ENCODE data around the gene GSK3A.

Gene GSK3A

DNA sequence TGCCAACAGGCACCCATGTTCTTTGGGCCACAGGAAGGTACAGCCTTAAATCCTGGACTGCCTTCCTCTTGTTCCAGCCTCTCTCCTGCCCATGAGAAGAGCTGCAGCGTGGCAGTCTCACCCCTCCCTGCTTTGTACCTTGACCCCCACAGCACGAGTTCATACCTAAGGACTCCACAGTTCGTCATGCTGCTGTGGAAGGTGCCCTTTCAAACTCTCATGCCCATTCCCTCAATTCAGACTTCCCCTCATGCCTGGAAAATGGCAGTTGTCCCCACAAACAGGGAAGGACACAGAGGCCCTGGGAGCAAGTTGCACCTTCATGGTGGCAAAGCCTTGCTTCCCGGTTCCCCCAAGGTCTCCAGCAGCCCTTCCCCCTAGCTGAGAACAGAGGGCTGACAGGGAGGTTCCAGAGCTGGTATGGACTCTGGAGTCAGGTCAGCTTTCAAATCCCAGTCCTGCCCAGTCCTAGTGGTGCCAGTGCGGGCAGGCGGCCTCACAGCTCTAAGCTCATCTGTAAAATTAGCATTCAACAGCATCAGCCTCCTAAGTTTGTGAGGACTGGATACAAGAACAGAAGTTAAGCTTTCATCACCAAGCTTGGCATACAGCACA, 8.6 kb downstream of the GSK3A start:
- intact Hi-C loops (cut with DNase I) = no loop called here
- peak in 2 of 10 donors; percentile 14 to 35 for DNase-seq

DNA sequence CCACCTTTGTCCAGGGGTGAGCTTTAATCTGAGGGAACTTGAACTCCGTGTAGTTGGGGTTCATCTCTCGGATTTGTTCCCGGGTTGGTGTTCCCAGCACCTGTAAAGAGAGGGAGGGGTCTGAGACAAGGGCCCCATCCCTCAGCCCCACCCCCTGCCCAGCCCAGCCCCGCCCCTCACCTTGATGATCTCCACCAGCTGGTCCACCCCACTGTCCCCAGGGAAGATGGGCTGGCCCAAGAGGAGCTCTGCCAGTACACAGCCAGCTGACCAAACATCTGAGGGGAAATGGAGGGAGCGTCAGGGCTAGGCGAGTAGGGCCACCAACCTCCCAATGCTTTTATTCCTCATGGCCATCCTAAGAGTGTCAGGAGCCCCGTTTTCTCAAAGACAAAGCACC, 9.3 kb downstream of the GSK3A start:
- DNase-seq = peak in 1 of 10 donors; percentile 42
- intact Hi-C loops (cut with DNase I) = no loop called here

DNA sequence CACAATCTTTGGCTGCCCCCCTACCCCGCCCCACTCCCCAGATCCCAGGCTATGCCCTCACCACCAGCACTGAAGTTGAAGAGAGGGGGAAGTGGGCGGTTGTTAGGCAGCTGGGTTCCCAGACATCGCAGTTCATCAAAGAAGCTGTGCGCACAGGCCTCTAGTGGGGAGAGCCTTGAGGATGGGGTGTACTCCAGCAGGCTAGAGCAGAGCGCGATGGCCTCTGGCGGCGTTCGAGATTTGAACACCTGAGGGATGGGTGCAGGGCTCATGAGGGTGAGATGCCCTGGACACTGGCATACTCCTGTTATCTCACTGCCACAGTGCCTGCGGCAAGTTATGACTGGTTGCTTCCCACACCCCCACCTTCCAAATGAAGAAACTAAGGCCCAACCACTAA, 10.0 kb downstream of the GSK3A start:
- intact Hi-C loops (cut with DNase I) = no loop called here
- peak in 2 of 10 donors; percentile 21 to 55 for DNase-seq

DNA sequence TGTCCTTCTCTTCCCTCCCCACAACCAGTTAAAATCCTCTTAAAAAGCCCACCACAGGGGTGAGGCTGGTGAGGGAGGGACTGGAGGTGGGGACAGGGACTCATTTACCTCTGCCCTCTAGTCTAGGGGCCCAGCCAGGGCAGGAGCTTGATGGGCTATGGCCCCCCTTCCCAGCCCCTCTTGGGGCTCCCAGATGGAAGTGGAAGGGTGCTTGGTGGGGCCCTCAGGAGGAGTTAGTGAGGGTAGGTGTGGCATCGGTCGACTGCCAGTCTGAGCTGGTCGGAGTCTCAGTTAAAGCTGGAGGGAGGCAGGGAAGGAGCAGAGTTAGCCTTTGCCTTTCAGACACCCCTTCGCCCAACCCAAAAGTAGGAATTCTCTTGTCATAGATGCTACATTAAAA, 11.8 kb downstream of the GSK3A start:
- peak in 2 of 10 donors; percentile 35 to 52 for DNase-seq
- intact Hi-C loops (cut with DNase I) = no loop called here

DNA sequence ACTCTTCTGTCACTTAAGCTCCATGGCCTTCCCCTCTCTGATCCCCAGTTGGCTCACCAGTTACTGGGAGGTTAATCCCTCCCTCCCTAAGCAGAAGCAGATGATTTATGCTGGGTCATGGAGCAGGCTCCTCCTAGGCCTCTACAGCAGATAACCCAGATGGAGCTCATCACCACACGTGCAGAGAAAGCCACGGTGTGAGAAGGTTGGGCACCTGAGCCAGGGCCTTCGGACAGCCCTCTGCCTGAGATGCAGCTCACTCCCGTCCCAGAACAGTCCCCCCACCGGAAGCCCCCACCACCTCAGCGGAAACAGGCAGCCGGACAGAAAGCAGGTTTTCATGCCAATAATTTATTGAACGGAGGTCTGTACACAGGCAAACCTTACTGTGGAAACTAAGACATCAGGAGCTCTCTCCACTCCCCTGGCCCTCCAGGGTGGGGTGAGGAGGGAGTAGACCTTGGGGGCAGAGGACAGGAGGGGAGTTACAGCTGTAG, 12.5 kb downstream of the GSK3A start:
- peak in 2 of 10 donors; percentile 46 to 53 for DNase-seq
- intact Hi-C loops (cut with DNase I) = no loop called here

DNA sequence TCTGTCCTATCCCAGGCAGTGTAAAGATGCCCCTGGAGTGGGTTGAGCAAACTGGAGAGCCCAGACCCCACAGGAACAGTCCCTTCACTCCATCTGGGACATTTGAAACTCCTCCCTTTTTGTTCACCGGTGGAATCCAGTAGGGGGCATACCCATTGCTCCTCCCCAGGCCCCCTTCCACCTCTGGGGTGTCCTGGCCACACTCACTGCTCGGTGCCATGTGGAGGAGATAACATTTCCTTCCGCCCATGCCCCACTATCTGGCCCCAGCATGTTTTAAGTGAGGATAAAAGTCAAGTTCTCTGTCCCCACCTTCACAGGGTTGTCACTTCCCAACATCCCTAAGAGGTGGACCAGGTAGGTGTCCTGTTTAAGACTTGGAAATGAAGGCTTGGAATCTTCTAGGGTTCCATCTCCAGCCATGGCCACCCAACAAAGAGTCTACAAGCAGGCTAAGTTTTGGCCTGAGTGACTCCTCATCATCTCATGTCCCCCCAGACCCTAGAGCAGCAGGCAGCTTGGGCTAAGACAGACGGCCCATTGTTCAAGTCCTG, 13.0 kb downstream of the GSK3A start:
- DNase-seq = peak in 1 of 10 donors; percentile 3
- intact Hi-C loops (cut with DNase I) = no loop called here

DNA sequence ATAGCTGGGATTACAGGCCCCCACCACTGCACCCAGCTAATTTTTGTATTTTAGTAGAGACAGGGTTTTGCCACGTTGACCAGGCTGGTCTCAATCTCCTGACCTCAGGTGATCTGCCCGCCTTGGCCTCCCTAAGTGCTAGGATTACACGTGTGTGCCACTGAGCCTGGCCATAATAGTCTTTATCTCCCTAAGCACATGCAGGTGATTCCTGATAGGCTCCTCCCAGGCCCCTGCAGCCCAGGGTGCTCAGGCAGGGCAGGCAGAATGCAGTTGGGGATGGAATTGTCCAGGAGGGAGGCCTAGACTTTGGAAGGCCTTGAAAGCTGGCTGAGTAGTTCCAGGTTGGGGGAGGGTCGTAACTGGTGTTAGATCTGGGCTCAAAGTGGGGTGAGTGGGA, 13.8 kb downstream of the GSK3A start:
- intact Hi-C loops (cut with DNase I) = no loop called here
- peak in 2 of 10 donors; percentile 1 to 2 for DNase-seq

DNA sequence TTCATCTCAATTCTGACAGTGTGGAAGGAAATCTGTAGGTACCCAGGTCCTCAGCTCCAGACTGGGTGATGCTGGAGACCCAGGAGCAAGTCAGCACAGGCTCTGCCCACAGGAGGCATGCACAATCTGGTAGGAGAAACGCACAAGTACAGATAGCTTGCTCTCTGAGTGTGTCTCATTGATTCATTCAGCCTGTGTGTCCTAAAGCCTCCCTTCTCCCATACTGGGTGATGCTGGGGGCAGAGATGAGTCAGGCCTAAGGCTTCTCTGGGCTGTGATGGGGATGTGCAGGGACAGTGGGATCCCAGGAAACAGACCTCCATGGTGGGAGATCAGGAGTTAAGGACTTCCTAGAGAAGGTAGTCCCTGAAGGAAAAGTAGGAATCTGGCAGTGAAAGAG, 15.5 kb downstream of the GSK3A start:
- intact Hi-C loops (cut with DNase I) = no loop called here

DNA sequence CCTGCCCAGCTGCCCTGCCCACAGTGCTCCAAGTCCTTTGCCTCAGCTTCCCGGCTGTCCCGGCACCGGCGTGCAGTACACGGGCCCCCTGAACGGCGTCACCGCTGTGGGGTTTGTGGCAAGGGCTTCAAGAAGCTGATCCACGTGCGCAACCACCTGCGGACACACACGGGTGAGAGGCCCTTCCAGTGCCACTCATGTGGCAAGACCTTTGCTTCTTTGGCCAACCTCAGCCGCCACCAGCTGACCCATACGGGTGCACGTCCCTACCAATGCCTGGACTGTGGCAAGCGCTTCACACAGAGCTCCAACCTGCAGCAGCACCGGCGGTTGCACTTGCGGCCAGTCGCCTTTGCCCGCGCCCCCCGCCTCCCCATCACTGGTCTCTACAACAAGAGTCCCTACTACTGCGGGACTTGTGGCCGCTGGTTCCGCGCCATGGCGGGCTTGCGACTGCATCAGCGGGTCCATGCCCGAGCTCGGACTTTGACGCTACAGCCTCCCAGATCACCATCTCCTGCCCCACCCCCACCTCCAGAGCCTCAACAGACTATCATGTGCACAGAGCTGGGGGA, 16.6 kb downstream of the GSK3A start:
- peak in 3 of 10 donors; percentile 56 to 74 (median 73) for DNase-seq
- intact Hi-C loops (cut with DNase I) = no loop called here

More for the DNA sequence above, 15.5 kb downstream of the GSK3A start:
- peak in 2 of 10 donors; percentile 4 to 12 for DNase-seq

DNA sequence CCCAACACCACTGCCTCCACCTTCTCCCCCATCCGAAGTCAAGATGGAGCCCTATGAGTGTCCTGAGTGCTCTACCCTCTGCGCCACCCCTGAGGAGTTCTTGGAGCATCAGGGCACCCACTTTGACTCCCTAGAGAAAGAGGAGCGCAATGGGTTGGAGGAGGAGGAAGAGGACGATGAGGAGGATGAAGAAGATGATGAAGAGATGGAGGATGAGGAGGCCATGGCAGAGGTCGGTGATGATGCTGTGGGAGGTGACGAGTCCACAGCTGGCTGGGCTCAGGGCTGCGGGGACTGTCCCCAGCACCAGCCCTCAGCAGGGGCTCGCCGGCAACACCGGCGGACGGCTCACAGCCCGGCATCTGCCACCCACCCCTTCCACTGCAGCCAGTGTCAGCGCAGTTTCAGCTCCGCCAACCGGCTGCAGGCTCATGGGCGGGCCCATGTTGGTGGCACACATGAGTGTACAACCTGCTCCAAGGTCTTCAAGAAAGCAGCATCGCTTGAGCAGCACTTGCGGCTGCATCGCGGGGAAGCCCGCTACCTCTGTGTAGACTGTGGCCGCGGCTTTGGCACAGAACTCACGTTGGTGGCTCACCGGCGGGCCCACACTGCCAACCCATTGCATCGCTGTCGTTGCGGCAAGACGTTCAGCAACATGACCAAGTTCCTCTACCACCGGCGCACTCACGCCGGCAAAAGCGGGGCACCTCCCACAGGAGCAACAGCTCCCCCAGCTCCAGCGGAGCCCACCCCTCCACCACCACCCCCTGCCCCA, 17.3 kb downstream of the GSK3A start:
- peak in 3 of 10 donors; percentile 64 to 80 (median 76) for DNase-seq
- intact Hi-C loops (cut with DNase I) = no loop called here

DNA sequence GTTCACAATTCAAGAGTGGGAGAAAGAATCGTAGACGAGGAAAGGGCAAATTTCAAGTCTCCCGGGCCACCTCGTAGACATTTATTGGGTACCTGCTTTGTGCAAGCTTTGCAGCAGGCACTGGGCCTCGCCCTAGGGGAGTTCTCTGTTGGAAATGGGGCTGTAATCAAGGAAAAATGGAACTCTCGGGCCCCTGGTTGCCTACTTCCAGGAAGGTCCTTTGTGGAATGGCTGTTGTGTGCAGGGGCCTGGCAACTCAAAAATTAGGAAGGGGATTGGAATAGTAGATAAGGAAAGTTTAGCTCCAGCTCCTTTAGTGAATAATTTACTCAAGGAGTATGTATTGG, 21.7 kb downstream of the GSK3A start:
- DNase-seq = peak in 1 of 10 donors; percentile 59
- intact Hi-C loops (cut with DNase I) = no loop called here

DNA sequence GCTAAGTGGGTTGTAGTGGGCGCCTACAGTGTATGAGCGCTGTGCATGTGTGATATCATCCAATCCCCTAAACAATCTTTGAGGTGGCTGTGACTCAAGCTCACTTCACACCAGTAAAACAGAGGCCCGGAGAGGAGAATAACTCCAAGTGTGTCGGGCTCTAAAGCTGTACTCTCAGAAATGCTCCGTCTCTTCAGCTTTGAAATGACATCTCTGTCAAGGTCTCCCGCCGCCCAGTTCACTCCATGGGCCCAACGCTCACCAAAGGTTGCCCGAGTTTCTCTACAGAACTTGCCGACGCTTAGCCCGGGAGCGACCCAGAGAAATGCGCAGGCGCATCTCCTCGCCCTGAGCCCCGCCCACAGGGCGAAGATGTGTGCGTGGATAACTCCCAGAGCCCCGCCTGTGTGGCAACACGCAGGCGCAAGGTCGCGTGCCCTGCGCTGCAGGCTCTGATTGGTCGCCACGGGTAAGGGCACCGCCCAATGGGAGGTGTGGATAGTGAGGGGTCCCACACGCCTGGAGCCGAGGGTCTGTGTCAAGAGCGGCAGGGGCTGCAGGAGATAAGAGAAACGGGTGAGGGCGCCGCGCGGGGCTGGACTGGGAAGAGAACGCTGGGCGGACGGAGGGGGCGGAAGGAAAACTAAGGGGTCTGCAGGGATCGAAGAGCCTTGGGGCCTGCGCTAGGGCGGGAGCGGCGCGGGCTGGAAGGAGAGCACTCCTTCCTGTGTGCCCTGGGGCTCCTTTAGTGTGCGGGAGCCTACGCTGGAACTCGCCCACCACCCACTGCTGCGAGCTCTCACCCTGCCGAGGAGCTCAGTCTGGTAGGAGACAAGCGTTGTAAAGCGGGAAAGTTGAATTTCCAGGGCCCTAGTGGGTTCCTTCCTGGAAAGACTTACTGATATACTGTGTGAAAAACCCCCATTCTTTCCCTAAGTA, 22.3 kb downstream of the GSK3A start, which contains the start of gene ZNF526:
Gene ZNF526 (plus strand): TSS at position 501 of the 939 bp plus-strand sequence. CDS start 4,092 bp downstream, outside the sequence.
- peak; percentile 95 to 100 (median 97) for DNase-seq
- intact Hi-C loops (cut with DNase I) = no loop called here

DNA sequence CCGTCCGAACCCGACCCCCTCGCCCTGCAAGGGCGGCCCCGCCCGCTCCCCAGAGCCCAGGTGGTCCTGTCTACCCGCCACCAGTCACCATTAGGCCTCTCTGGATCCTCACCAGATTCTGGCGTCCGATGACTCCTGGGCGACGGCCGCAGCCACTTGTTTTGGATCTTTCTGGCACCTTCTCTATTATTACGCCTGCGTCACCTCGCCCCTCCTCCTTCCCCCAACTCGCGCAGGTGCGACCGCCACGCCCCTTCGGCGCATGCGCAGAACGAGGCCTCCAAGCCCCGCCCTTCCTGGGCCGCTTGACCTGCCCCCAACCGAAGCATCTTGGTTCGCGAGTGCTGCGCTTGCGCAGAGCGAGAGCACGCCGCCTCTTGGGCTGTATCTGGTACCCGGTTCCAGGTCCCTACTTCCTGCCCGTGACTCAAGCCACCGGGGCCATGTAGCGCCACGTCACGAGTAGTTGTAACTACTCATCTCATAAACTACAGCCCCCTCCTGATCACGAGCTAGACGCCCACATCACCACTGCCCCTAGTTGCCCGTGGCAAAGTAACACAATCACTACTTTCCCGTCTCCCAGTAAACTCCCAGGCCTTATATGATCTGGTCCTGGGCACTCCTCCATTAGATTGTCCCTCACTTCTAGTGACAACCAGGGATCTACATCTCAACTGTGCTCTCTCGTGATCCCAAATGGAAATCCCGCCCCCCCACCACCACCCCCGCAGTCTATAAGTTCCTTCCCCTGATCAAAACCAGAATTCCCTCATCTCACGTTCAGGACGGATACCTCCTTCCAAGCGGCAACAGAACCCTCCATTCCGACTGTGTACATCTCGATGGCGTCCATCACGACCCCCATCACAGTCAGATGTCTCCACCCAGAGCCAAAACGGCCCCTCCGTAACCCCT, 24.6 kb downstream of the GSK3A start, which contains the start of gene DEDD2:
Gene DEDD2 (minus strand): TSS at position 158 of the 918 bp plus-strand sequence. CDS start 670 bp downstream, outside the sequence.
- intact Hi-C loops (cut with DNase I) = no loop called here
- peak; percentile 94 to 100 (median 97) for DNase-seq

DNA sequence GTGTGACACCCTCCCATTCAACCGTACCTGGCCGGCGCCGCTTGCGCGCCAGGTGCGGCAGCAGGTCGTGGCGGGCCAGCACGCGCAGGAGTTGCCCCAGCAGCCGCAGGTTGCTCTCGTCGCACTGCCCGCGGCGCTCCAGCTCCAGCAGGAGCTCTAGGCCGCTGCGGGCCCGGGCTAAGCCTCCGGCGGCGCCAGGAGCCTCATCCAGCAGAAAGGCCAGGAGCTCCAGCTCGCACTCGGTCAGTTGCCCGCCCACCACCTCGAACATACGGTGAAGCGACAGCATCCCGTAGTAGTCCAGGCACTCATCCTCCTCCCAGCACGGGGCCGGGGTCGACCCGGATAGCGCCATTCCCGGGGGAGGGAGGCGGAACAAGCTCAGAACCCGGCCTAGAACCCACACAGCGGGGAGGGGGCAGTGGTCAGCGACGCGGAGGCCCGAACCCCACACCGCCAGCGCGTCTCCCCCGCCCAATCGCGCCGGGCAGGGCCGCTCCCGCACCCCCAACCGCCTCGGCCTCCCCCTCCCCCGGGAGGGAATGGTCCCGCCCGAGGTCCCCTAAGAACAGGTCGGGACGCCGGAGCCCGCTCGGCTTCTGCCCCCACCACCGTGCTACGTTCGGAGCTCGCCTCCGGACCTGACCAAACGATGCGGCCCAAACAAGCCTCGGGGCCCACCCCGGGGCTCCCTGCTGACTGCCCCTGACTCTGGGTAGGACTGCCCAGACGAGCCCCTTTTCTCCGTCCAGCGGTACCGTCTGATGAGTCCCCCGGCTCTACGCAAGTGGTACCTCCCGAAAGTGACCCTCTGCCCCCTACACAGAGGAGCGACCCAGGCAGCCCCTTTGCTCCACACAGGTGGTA, 25.5 kb downstream of the GSK3A start:
- peak in 9 of 10 donors; percentile 14 to 91 (median 39) for DNase-seq
- intact Hi-C loops (cut with DNase I) = no loop called here

DNA sequence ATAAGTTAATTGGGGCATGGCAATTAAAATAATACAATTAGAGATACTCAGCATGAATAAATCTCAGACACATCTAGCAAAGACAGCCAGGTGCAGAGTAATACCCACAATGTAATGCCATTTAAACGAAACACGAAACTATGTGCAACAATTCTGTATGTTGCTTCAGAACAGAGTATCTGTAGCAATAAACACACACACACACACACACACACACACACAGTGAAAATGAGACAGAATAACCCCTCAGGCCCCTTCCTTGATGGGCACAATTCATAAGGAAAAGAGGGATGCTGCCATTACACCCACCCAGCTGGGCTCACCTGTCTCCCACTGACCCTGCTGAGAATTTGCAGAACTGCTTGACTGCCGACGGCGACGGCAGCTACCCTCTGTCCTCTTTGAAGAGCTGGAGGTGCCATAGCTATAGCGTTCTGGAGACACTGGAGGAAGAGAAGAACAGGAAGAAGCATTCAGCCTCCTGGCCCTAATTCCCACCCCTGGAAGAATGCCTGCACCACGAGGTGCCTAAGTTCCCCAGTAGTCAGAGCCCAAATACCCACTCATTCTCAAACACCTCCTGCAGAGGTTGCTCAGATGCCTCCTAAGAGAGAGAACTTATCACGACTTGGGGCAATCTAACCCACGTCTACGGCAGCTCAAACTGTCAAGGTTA, 27.5 kb downstream of the GSK3A start:
- DNase-seq = peak in 2 of 10 donors; percentile 26 to 35
- intact Hi-C loops (cut with DNase I) = no loop called here

DNA sequence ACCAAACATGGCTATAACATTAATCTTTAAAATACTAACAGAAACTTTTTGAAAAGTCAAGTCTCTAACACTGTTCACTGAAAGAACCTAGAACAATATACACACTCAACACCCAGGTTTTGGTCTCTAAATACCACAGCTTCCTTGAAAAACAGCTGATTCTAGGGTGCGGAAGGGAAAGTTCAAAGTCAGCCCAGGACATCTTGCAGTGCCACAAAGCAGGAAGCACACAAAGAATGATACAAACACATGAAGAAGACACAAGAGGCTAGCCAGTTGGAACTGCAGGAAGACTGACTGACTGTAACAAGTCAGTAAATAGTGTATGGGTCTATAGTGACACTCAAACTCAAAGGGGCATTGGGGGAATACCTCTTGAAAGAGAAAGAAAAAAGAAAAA, 29.5 kb downstream of the GSK3A start:
- intact Hi-C loops (cut with DNase I) = no loop called here

DNA sequence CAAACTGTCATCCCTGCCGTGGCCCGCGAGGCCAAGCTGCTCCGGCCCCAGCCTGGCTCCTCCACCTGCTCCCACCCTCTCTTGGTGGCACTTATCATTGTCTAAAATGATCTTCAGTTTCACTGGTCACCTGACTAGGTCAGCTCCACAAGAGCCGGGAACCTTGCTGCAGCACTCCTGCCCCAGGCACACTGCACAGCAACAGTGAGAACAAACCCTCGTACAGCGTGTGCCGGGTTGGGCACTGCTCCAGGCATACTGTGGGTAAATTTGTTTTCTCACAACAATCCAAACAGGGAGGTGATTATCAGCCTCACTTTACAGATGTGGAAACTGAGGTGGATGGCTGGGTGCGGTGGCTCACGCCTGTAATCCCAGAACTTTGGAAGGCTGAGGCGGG, 33.8 kb downstream of the GSK3A start:
- intact Hi-C loops (cut with DNase I) = no loop called here
- peak in 2 of 10 donors; percentile 45 to 64 for DNase-seq

More for the DNA sequence above, 29.5 kb downstream of the GSK3A start:
- DNase-seq = no peak
